LNCaP clone FGC (cell line): ENCODE results near the gene GPAM.
"Not testable (repeated sequence)": the region's sequence is repeated elsewhere in the genome, so short reads cannot be mapped to it uniquely, and the experiment has no call there.

Experiments used
- DNase-seq: peaks from one replicate; pipeline ENCODE4 v3.0.0-alpha.2; 2011; ENCODE audit warnings: low read depth
- H3K4me3 ChIP-seq: 2 replicates; pipeline ENCODE4 v1.5.1; 2011; ENCODE audit warnings: mild to moderate bottlenecking, low read depth, low read length, control low read depth
- CTCF ChIP-seq: IDR thresholded peaks from 2 replicates; pipeline ENCODE4 v1.5.1; 2012; ENCODE audit warnings: mild to moderate bottlenecking; ENCODE audit not compliant: control insufficient read depth, insufficient read depth; ENCODE audit errors: extremely low read depth

GPAM gene

GRCh38 chr10:112126901-112127300, 56.7 kb downstream of the GPAM start:
- DNase-seq: no peak
- TF ChIP-seq CTCF: no peak
- no peak overlapping the region for H3K4me3 ChIP-seq

- no peak for DNase-seq
- TF ChIP-seq CTCF: no peak
- H3K4me3 ChIP-seq: no peak overlapping the region
Measured at GRCh38 chr10:112126172-112126571, 57.4 kb downstream of the GPAM start.

GRCh38 chr10:112124866-112125265, 58.7 kb downstream of the GPAM start:
- no peak for DNase-seq
- no peak for TF ChIP-seq CTCF

GRCh38 chr10:112122827-112123226, 60.7 kb downstream of the GPAM start:
- DNase-seq: no peak
- no peak for TF ChIP-seq CTCF
- H3K4me3 ChIP-seq: no peak overlapping the region

More at GRCh38 chr10:112124866-112125265, 58.7 kb downstream of the GPAM start:
- no peak overlapping the region for H3K4me3 ChIP-seq

- no peak overlapping the region for H3K4me3 ChIP-seq
- no peak for DNase-seq
- no peak for TF ChIP-seq CTCF
Measured at GRCh38 chr10:112120491-112120890, 63.1 kb downstream of the GPAM start.

- H3K4me3 ChIP-seq: no peak overlapping the region
- no peak for DNase-seq
- peak; percentile 72 for TF ChIP-seq CTCF
Measured at GRCh38 chr10:112115781-112116385, 67.7 kb downstream of the GPAM start.

GRCh38 chr10:112109779-112110178, 73.8 kb downstream of the GPAM start:
- DNase-seq, H3K4me3 ChIP-seq: not testable (repeated sequence)
